Skeletal muscle satellite cell (primary cell): ENCODE results near the gene DDX49.
"Not testable (repeated sequence)": the region's sequence is repeated elsewhere in the genome, so short reads cannot be mapped to it uniquely, and the experiment has no call there.

ENCODE experiments used
- H3K27me3 ChIP-seq: 2 replicates; pipeline ENCODE4 v1.7.0; 2013; ENCODE audit warnings: low read length; ENCODE audit not compliant: control insufficient read depth, insufficient read depth
- H3K36me3 ChIP-seq: 2 replicates; pipeline ENCODE4 v1.7.0; 2013; ENCODE audit warnings: mild to moderate bottlenecking, control low read depth, low read length; ENCODE audit not compliant: insufficient read depth
- H3K4me1 ChIP-seq: 2 replicates; pipeline ENCODE4 v1.7.0; 2013; ENCODE audit warnings: low read length; ENCODE audit not compliant: control insufficient read depth, insufficient read depth
- H3K4me2 ChIP-seq: 2 replicates; pipeline ENCODE4 v1.7.0; 2013; ENCODE audit warnings: mild to moderate bottlenecking, low read length
- H3K4me3 ChIP-seq: 2 replicates; pipeline ENCODE4 v1.7.0; 2013; ENCODE audit warnings: low read length
- H3K9ac ChIP-seq: 2 replicates; pipeline ENCODE4 v1.7.0; 2013; ENCODE audit warnings: mild to moderate bottlenecking, low read depth, low read length, moderate library complexity
- H3K9me3 ChIP-seq: replicated peaks from 2 replicates; pipeline ENCODE4 v1.7.0; 2013; ENCODE audit warnings: mild to moderate bottlenecking, control low read depth, low read length

Gene DDX49

GRCh38 chr19:18952364-18953003 is 33.0 kb downstream of the DDX49 start:
- not testable (repeated sequence) for H3K4me3 ChIP-seq, H3K9me3 ChIP-seq, H3K4me1 ChIP-seq, H3K27me3 ChIP-seq, H3K36me3 ChIP-seq, H3K4me2 ChIP-seq, H3K9ac ChIP-seq

- no peaks in the 10 kb centered on the region for H3K27me3 ChIP-seq
- no peak overlapping the region for H3K4me3 ChIP-seq
- no peak overlapping the region for H3K4me2 ChIP-seq
- H3K9me3 ChIP-seq, result no peaks in the 10 kb centered on the region
- H3K9ac ChIP-seq, result no peak overlapping the region
- H3K36me3 ChIP-seq, result no peaks in the 10 kb centered on the region
- H3K4me1 ChIP-seq, result peaks cover 4% of the 10 kb centered on the region
Observed at GRCh38 chr19:18954094-18954493, 34.6 kb downstream of the DDX49 start.

GRCh38 chr19:18955042-18955441 is 35.5 kb downstream of the DDX49 start:
- no peaks in the 10 kb centered on the region for H3K27me3 ChIP-seq
- H3K36me3 ChIP-seq, result no peaks in the 10 kb centered on the region
- no peak overlapping the region for H3K9ac ChIP-seq
- no peak overlapping the region for H3K4me2 ChIP-seq
- H3K4me1 ChIP-seq, result peaks cover 4% of the 10 kb centered on the region
- no peaks in the 10 kb centered on the region for H3K9me3 ChIP-seq
- H3K4me3 ChIP-seq, result no peak overlapping the region

- Histone ChIP-seq H3K36me3 (no peaks in the 10 kb centered on the region), H3K4me3 (no peak overlapping the region), H3K9ac (no peak overlapping the region), H3K9me3 (no peaks in the 10 kb centered on the region), H3K4me2 (no peak overlapping the region), H3K27me3 (peaks cover 7% of the 10 kb centered on the region), H3K4me1 (no peaks in the 10 kb centered on the region)
Observed at GRCh38 chr19:18960370-18960769, 40.9 kb downstream of the DDX49 start.

- Histone ChIP-seq H3K9ac (no peak overlapping the region), H3K9me3 (no peaks in the 10 kb centered on the region), H3K4me2 (no peak overlapping the region), H3K4me1 (no peaks in the 10 kb centered on the region), H3K36me3 (no peaks in the 10 kb centered on the region), H3K27me3 (peaks cover 7% of the 10 kb centered on the region), H3K4me3 (no peak overlapping the region)
Observed at GRCh38 chr19:18961767-18962620, 42.5 kb downstream of the DDX49 start.

GRCh38 chr19:18964121-18964520 is 44.6 kb downstream of the DDX49 start:
- Histone ChIP-seq H3K4me2 (no peak overlapping the region), H3K9me3 (no peaks in the 10 kb centered on the region), H3K4me1 (peaks cover 7% of the 10 kb centered on the region), H3K4me3 (no peak overlapping the region), H3K27me3 (peaks cover 7% of the 10 kb centered on the region), H3K36me3 (no peaks in the 10 kb centered on the region), H3K9ac (no peak overlapping the region)

- H3K36me3 ChIP-seq, result no peaks in the 10 kb centered on the region
- H3K9me3 ChIP-seq, result no peaks in the 10 kb centered on the region
- peaks cover 7% of the 10 kb centered on the region for H3K27me3 ChIP-seq
- no peak overlapping the region for H3K4me3 ChIP-seq
- peaks cover 17% of the 10 kb centered on the region for H3K4me1 ChIP-seq
- no peak overlapping the region for H3K4me2 ChIP-seq
- no peak overlapping the region for H3K9ac ChIP-seq
Observed at GRCh38 chr19:18966307-18966706, 46.8 kb downstream of the DDX49 start.

GRCh38 chr19:18967358-18968146 is 48.0 kb downstream of the DDX49 start:
- H3K27me3 ChIP-seq, result no peaks in the 10 kb centered on the region
- H3K9ac ChIP-seq, result no peak overlapping the region
- no peaks in the 10 kb centered on the region for H3K36me3 ChIP-seq
- H3K4me1 ChIP-seq, result peaks cover 23% of the 10 kb centered on the region
- H3K9me3 ChIP-seq, result no peaks in the 10 kb centered on the region
- H3K4me2 ChIP-seq, result peak overlapping the region; percentile 48
- H3K4me3 ChIP-seq, result no peak overlapping the region

GRCh38 chr19:18969931-18970659 is 50.6 kb downstream of the DDX49 start:
- H3K9ac ChIP-seq, result peak overlapping the region; percentile 36
- no peaks in the 10 kb centered on the region for H3K36me3 ChIP-seq
- no peaks in the 10 kb centered on the region for H3K27me3 ChIP-seq
- peaks cover 26% of the 10 kb centered on the region for H3K4me1 ChIP-seq
- no peak overlapping the region for H3K4me3 ChIP-seq
- peak overlapping the region; percentile 56 for H3K4me2 ChIP-seq
- H3K9me3 ChIP-seq, result no peaks in the 10 kb centered on the region

- Histone ChIP-seq H3K9ac (no peak overlapping the region), H3K4me1 (peaks cover 25% of the 10 kb centered on the region)
Observed at GRCh38 chr19:18972301-18972811, 52.8 kb downstream of the DDX49 start.

GRCh38 chr19:18972851-18973250 is 53.3 kb downstream of the DDX49 start:
- Histone ChIP-seq H3K9me3 (no peaks in the 10 kb centered on the region), H3K4me3 (no peak overlapping the region), H3K9ac (no peak overlapping the region)

More at GRCh38 chr19:18972301-18972811, 52.8 kb downstream of the DDX49 start:
- H3K9me3 ChIP-seq, result no peaks in the 10 kb centered on the region
- H3K36me3 ChIP-seq, result no peaks in the 10 kb centered on the region
- H3K27me3 ChIP-seq, result no peaks in the 10 kb centered on the region
- peak overlapping the region; percentile 40 for H3K4me2 ChIP-seq
- H3K4me3 ChIP-seq, result no peak overlapping the region

More at GRCh38 chr19:18972851-18973250, 53.3 kb downstream of the DDX49 start:
- H3K4me2 ChIP-seq, result no peak overlapping the region
- H3K4me1 ChIP-seq, result peaks cover 20% of the 10 kb centered on the region
- no peaks in the 10 kb centered on the region for H3K36me3 ChIP-seq
- H3K27me3 ChIP-seq, result no peaks in the 10 kb centered on the region
